AG04450 (cell line): ENCODE results near the gene CNOT2. TPM values are rescaled to one million over a fixed set of nuclear protein-coding genes. Genes with fewer than 3 reads are reported as not detected.
A peak's percentile ranks its signal among the peaks of the same experiment; 100 is the strongest.

Source experiments
- CTCF ChIA-PET: fragments of 300-600, 350-600 bp; formaldehyde crosslinking; extraction: SDS; loops from one replicate; lab custom pipeline; 2022; ENCODE audit warnings: antibody characterized with exemption, inconsistent platforms; lab: Charles Lee
- POLR2A ChIA-PET: fragments of 350-600 bp; formaldehyde crosslinking; extraction: SDS; loops from one replicate; lab custom pipeline; 2021; ENCODE audit warnings: antibody characterized with exemption, inconsistent platforms; lab: Yijun Ruan, JAX
- DNase-seq: peaks from one replicate; pipeline ENCODE4 v3.0.0-alpha.2; 2011; ENCODE audit warnings: low read depth, low spot score
- H3K27ac ChIP-seq: one replicate; pipeline ENCODE4 v1.5.1; 2012; ENCODE audit warnings: low read depth, low read length, control low read depth
- H3K27me3 ChIP-seq: one replicate; pipeline ENCODE4 v1.6.0; 2012; ENCODE audit warnings: low read length; ENCODE audit not compliant: control insufficient read depth, insufficient read depth
- H3K4me3 ChIP-seq: 2 replicates; pipeline ENCODE4 v1.5.1; 2011; ENCODE audit warnings: mild to moderate bottlenecking, low read depth, low read length, control low read depth
- H3K9me3 ChIP-seq: 2 replicates; pipeline ENCODE4 v1.5.1; 2012; ENCODE audit warnings: low read length; ENCODE audit not compliant: control insufficient read depth, insufficient read depth
- polyA plus RNA-seq: library from polyadenylated mRNA; depleted of rRNA; stranded (reverse); fragments of >200 nt; gene quantifications from 2 replicates; pipeline ENCODE4 v1.2.3, GENCODE V29; 2011
- TF ChIP-seq, protein P1 (sequence below): IDR thresholded peaks from 2 replicates; pipeline ENCODE4 v1.5.1; 2011; ENCODE audit warnings: low read depth, low read length, control low read depth, inconsistent platforms

CNOT2 gene
- polyA plus RNA-seq, 1 experiment, result 74.3 TPM

DNA sequence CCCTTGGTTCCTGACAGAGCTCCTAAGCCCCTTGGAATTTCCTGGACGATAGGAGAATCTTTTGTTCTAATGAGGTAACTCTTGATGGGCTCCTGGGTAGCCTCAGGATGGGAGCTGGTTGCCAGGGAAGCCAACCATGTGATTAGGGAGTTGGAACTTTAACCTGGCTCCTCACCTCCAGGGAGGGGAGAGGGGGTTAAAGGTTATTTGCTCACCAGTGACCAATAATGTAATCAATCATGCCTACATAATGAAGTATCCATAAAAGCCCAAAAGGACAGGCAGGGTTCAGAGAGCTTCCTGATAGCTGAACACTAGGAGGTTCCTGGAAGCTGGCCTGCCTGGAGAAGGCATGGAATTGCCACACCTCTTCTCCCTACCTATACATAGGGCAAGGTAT is 6.2 kb upstream of the CNOT2 start:
- DNase-seq, result no peak
- POLR2A ChIA-PET, result no interaction called here
- TF ChIP-seq, protein P1, sequence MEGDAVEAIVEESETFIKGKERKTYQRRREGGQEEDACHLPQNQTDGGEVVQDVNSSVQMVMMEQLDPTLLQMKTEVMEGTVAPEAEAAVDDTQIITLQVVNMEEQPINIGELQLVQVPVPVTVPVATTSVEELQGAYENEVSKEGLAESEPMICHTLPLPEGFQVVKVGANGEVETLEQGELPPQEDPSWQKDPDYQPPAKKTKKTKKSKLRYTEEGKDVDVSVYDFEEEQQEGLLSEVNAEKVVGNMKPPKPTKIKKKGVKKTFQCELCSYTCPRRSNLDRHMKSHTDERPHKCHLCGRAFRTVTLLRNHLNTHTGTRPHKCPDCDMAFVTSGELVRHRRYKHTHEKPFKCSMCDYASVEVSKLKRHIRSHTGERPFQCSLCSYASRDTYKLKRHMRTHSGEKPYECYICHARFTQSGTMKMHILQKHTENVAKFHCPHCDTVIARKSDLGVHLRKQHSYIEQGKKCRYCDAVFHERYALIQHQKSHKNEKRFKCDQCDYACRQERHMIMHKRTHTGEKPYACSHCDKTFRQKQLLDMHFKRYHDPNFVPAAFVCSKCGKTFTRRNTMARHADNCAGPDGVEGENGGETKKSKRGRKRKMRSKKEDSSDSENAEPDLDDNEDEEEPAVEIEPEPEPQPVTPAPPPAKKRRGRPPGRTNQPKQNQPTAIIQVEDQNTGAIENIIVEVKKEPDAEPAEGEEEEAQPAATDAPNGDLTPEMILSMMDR, result no peak
- Histone ChIP-seq H3K9me3 (no peaks in the 10 kb centered on the region; the same call in 1 of the 2 replicates), H3K27me3 (no peaks in the 10 kb centered on the region), H3K27ac (no peak overlapping the region), H3K4me3 (no peak overlapping the region)
- CTCF ChIA-PET, result no interaction called here

DNA sequence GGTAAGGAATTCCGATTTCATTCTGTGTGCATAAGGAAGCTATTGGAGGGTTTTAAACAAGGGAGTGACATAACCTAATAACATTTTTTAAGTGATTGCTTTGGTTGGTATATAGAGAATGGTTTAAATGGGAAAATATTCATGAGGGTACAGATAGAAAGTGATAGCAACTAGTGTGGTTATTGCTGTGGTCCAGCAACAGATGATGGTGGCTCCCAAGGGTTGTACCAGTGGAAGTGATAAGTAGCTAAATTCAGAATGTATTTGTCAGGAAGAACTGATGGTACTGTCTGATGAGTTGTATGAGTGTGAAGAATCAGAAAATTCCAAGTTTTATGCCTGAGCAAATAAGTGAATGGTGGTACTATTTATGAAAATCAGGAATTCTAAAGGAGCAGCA is 2.6 kb upstream of the CNOT2 start:
- no peak for DNase-seq
- POLR2A ChIA-PET, result interaction anchor here (0.6 kb wide), 1 partner anchor 43 kb away, joined by 3 read pairs; no protein-coding TSS in a partner anchor
- CTCF ChIA-PET, result no interaction called here
- Histone ChIP-seq H3K27me3 (no peaks in the 10 kb centered on the region), H3K9me3 (no peaks in the 10 kb centered on the region), H3K27ac (no peak overlapping the region), H3K4me3 (no peak overlapping the region)
- TF ChIP-seq, protein P1, result no peak

DNA sequence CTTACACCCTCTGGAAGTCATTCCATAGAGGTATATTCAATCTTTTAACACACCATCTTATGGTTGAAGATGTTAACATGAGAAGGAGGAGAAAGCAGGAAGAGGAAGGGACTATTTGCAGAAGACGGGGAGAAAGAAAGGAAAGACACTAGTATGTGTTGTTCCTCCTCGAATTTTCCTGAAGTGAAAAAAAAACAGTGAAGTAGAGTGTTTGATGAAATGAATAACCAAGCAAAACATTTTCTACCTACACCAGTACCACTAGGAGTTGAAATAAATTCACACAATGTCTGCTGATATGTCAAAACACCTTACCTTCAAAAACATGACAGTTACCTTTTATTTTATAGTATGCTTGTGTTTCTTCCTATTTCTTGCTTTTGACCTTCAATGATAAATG is 1.4 kb upstream of the CNOT2 start:
- ChIA-PET CTCF (no interaction called here), POLR2A (no interaction called here)

DNA sequence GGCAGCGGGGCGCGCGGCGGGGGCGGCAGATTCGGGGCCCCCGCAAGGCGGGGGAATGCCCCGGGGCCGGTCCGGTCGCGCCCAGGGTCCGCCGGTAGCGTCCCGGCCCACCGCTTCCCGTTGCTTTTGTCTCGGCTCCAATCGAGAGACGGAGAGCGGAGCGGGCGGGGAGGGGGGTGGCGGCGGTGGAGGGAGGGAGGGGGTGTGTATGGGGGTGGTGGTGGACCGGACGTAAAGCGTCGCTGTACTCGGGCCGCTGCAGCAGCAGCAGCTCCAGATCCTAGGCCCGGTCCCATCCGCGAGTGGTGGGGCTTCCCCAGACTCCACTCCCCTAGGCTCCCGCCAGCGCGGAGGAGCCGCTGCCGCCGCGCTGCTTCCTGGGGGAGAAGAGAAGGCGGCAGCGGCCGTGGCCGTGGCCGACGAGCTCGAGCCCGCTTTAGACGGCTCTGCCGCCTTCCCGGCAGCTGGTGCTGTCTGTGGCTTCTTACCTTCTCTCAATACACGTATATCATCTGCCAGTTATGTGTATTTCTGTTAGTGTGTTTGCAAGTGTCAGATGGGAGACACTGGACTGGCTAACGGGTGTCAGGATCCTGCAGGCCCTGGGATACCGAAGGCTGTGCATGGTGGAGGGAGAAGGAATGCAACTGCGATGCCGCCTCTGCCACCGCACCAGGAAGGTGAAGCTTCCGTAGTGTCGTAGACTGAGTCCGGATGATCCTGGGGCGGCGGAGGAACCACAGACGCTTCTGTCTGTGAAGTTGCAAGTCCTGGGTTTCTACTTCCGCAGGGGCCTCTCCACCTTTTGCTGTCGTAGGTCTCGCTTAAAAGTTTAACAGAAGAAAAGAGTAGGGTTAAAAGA is 508 bp downstream of the CNOT2 start:
- no peaks in the 10 kb centered on the region for H3K9me3 ChIP-seq
- CTCF ChIA-PET, result no interaction called here
- peak overlapping the region; percentile 85 for H3K4me3 ChIP-seq
- TF ChIP-seq, protein P1, result no peak
- no peaks in the 10 kb centered on the region for H3K27me3 ChIP-seq
- DNase-seq, result no peak
- POLR2A ChIA-PET, result interaction anchor here (1.0 kb wide), 2 partner anchors 12 to 40 kb away, joined by 3 read pairs; no protein-coding TSS in a partner anchor
- H3K27ac ChIP-seq, result peak overlapping the region; percentile 99

More for the DNA sequence above, 1.4 kb upstream of the CNOT2 start:
- Histone ChIP-seq H3K4me3 (peak overlapping the region; percentile 85), H3K27me3 (no peaks in the 10 kb centered on the region), H3K9me3 (no peaks in the 10 kb centered on the region), H3K27ac (no peak overlapping the region)
- TF ChIP-seq, protein P1, result no peak
- DNase-seq, result no peak

DNA sequence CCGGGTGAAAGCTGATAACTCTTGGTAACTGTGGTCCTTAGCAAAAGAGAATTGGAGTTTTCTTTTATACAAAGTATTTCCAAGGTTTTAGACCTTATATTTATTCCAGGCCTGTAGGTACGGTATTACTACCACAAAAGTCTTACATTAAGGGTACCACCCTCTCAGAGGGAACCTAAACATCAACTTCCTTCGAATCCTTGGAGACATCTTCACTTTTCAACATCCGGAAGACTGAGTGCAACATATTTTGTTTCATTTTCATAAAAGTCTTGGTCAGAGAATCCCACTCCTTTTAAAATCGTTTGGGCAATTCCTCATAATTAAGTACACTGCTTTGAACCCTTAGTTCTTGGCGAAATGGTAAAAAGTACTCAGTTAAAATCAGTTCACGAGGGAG is 1.2 kb downstream of the CNOT2 start:
- no peak for DNase-seq
- peak overlapping the region; percentile 85 for H3K4me3 ChIP-seq
- H3K27ac ChIP-seq, result no peak overlapping the region
- ChIA-PET CTCF (no interaction called here), POLR2A (interaction anchor here (1.0 kb wide), 1 partner anchor 11 kb away, joined by 3 read pairs; no protein-coding TSS in a partner anchor)
- TF ChIP-seq, protein P1, result no peak
- H3K27me3 ChIP-seq, result no peaks in the 10 kb centered on the region
- H3K9me3 ChIP-seq, result no peaks in the 10 kb centered on the region
